Measurements from ENCODE around the gene NEDD4L.
"Not testable (repeated sequence)": the region's sequence is repeated elsewhere in the genome, so short reads cannot be mapped to it uniquely, and the experiment has no call there.

The NEDD4L gene

GRCh38 chr18:58156516-58156915 lies 112.5 kb downstream of the NEDD4L start:
- no peak for DNase-seq (ENCODE audit: low read depth)

DNA sequence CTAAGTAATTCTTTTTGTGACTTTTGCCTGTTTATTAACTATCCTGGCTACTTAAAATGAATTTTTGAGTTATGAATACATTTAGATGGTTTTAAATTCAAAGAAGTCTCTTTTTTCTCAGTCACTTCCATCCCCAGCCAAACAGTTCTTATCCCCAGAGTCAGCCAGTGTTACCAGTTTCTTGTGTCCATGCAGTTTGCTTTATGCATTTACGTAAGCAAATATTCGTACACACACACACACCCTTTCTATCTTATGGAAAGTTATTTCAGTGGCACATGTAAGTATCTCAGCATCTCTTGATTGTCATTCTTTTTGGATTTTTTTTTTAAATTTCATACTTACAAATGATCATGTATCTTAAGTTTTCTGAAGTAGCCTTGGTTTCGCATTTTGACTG lies 113.2 kb downstream of the NEDD4L start:
- no peak for DNase-seq (ENCODE audit: low read depth)

- DNase-seq (ENCODE audit: low read depth) = no peak
Observed at GRCh38 chr18:58158008-58158407, 114.0 kb downstream of the NEDD4L start.

- no peak for DNase-seq (ENCODE audit: low read depth)
Observed at GRCh38 chr18:58158459-58158858, 114.4 kb downstream of the NEDD4L start.

- DNase-seq (ENCODE audit: low read depth) = no peak
Observed at GRCh38 chr18:58161659-58162058, 117.6 kb downstream of the NEDD4L start.

GRCh38 chr18:58162127-58162526 lies 118.1 kb downstream of the NEDD4L start:
- DNase-seq (ENCODE audit: low read depth) = no peak

DNA sequence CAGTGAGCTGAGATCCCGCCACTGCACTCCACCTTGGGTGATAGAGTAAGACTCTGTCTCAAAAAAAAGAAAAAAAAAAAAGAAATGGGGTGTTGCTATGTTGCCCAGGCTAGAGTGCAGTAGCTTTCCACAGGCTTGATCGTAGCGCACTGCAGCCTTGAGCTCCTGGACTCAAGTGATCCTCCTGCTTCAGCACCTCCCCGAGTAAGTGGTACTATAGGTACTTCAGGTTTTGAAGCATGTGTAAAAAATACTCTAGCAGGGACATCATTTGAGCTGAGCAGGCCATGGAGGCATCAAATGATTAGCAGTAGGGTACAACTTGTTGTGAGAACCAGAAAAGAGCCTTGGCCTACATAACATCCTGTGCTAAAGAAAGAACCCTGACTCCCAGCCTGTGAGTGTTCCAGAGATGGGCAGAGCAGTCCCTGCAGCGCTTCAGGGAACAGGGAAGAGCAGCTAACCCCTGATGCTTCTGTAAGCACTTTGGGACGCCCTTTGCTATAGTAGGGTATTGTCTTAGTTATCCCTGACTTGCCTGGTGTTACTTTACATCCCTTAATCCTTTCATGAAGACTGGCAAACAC lies 119.1 kb downstream of the NEDD4L start:
- DNase-seq (ENCODE audit: low read depth) = no peak

DNA sequence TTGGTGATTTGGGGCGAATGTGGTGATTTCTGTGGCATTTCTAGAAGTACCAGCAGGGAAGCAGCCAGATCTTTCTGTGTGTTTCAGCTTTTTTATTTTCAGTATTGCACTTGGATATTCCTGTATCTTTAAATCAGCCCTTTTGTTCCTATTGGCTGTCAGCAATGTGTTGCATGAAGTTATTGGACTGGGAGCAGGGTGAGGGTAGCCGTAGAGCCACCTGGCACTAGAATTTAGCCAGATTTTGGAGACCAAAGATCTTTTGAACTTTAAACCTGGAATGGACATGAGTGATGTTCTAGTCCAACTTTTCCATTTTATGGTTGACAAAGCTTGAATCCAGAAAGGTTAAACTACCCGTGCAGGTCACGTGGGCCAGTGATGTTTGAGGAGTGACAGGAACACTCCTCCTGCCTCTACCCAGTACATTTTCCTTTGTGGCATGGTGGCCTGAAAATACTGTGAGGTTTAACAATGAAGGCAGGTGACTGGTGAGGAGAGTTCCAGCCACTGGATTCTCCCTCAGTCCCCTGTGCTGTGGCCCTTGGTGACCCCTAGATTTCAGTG lies 122.3 kb downstream of the NEDD4L start:
- DNase-seq (ENCODE audit: low read depth) = no peak

GRCh38 chr18:58167073-58167472 lies 123.0 kb downstream of the NEDD4L start:
- DNase-seq (ENCODE audit: low read depth) = no peak

DNA sequence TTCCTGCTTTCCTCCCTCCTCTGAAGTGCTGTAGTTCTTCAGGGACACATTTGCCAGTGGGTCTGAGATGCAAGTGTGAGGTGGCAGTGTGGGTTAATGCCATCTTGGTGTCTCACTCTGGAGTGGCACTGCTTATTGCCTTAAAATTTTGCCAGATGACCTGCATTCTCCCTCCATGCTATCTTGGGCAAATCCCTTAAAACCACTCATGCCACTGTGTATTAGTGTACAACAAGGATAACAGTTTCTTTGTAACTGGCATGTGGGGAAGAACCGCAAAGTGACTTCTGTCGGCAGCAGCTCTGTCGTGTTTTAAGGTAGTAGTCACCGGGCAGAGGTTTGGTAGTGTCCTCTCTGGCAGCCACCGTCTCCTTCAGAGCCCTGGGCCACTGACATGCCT lies 124.2 kb downstream of the NEDD4L start:
- DNase-seq (ENCODE audit: low read depth) = no peak

DNA sequence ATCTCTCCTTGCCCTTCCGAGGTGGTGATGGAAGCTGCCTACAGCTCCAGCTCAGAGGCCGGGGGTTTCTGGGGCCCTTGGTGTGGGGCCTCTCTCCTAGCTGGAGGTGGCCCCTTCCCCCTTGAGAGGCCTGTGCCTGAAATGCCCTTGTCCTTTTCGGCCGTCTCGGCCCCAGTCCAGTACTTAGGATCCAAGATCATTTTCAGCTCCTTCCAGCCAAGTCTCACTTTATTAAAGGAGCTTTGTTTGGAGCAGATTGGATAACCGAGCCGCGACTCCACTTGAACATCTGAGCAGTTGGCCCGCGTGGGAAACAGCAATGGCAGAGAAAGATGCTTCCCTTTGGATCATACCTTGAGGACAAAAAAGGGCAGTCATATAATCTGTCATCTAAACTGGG lies 125.0 kb downstream of the NEDD4L start:
- no peak for DNase-seq (ENCODE audit: low read depth)

DNA sequence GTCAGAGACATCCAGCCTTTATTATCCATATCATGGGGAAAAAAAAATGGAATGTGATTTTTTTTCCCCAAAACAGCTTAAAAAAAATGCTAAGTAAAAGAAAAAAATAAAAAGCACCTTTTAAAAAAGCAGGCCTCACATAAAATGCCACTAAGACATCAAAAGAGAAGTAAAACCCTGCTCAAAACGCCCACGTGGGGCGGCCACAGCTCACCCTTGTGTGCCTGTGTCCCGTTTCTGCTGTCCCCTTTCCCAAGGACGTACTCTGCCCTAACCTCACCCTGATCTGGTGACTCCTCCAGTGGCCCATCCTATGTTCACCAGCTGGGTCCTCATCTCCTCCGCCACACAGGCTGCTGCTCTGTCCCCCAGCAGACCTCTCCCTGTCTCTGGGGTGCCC lies 125.4 kb downstream of the NEDD4L start:
- DNase-seq (ENCODE audit: low read depth) = no peak

GRCh38 chr18:58170036-58170435 lies 126.0 kb downstream of the NEDD4L start:
- not testable (repeated sequence) for DNase-seq (ENCODE audit: low read depth)

GRCh38 chr18:58172031-58172430 lies 128.0 kb downstream of the NEDD4L start:
- no peak for DNase-seq (ENCODE audit: low read depth)

- DNase-seq (ENCODE audit: low read depth) = no peak
Observed at GRCh38 chr18:58174285-58174684, 130.3 kb downstream of the NEDD4L start.

DNA sequence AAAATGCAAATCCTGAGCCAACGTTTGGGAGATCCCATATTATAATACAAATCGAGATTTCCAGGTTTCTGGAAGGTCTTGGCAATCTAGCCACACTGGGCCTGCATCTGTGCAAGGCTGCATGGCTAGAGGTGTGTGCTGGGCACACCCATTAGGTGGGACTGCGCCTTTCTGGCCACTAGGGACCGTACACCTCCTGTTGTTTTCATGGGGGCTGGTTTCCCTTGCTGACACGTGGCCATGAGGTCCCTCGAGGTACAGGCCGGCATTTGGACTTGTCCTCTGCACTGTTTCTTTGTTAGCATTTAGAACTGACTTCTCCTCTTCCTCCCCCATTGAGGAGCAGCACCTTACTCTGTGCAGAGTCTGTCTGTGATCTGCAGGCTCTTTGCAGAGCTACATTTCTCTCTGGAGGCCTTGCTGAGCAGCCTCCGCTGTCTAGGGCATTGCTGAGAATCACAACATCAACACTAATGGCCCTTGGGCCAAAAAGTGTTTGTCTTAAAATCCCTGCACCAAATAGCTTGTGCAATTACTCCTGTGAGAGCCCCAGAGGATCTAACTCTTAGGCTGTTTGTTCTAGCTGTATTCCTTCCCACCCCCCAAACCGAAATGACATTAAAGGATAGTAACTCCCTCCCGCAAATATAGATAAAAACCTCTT lies 131.2 kb downstream of the NEDD4L start:
- no peak for DNase-seq (ENCODE audit: low read depth)

GRCh38 chr18:58175786-58176176 lies 131.8 kb downstream of the NEDD4L start:
- no peak for DNase-seq (ENCODE audit: low read depth)

GRCh38 chr18:58177004-58177717 lies 133.1 kb downstream of the NEDD4L start:
- DNase-seq (ENCODE audit: low read depth) = no peak

DNA sequence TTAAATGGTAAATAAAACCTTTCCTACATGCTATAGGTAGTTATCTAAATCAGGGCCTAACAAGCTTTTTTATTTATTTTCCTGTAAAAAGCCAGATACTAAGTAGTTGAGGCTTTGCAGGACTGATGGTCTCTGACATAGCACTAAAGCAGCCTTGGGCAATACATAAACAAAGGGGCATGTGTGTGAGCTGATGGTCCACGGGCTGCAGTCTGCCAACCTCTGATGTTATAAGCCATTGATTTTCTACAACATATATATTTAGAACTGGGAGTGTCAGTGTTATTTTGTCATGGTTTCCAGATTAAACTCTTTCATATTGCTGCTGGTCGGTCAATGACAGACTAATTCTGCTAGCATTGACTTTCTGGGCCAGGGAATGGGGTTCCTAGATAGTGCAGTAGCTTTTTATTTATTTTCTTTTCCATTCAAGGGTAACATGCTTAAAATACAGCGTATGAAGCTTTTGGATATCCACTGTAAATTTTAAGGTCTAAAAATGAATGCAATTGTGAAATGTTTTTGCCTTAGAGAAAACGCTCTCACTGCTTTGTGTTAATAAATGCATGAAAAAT lies 134.0 kb downstream of the NEDD4L start:
- no peak for DNase-seq (ENCODE audit: low read depth)

GRCh38 chr18:58178511-58178910 lies 134.5 kb downstream of the NEDD4L start:
- DNase-seq (ENCODE audit: low read depth) = no peak

- DNase-seq (ENCODE audit: low read depth) = no peak
Observed at GRCh38 chr18:58180172-58180571, 136.1 kb downstream of the NEDD4L start.

DNA sequence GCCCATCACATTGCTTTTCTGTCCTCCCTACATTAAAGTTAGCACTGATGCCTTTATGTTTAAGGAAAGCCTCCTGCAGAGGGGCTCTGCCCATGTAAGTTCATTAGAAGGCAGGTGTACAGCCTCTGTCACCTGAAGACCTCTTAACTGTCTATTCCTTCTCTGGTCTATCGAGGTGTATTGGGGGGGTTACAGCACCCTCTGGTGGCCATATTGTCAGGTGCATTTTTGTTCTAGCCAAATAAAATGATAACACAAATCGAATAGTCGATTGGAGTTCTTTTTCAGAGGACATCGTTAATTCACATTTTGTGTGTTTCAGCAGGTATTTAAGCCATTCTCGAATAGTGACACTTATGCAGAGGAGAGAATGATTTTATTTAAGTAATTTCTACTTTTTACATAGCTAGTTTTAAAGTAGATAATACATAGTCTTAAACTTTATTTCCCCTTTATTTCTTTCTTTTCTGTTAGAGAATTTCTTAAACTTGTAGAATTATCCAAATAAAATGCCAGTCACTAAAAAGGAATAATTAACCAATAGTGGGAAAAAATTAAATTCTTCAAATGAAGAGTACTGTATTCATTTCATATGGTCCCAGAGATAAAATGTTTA lies 136.8 kb downstream of the NEDD4L start:
- no peak for DNase-seq (ENCODE audit: low read depth)
